Measurements from ENCODE around the gene P2RX7. TPM values are rescaled to one million over a fixed set of nuclear protein-coding genes. Genes with fewer than 3 reads are reported as not detected.

Gene P2RX7
- total and polyA plus RNA-seq, 9 donors: 4.7 to 10.8 (median 6.9) TPM

DNA sequence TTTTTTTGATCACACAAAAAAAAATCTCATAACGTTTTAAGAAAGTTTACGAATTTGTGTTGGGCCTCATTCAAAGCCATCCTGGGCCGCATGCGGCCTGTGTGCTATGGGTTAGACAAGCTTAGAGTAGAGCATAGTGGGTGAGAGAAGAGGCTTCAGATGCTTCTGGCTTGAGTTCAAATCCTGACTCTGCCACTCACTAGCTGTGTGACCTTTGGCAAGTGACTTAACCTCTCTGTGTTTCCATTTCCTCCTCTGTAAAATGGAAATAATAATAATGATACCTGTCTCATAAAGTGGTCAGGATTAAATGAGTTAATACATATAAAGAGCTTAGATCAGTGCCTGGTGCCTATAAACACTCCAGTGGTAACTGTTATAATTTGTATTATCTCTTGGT, 83.4 kb downstream of the P2RX7 start:
- intact Hi-C loops (cut with DNase I): no loop called here
- Histone ChIP-seq H3K36me3 (no peaks in the 10 kb centered on the region), H3K4me1 (ENCODE audit: insufficient read depth) (peaks cover 5% of the 10 kb centered on the region), H3K9me3 (no peaks in the 10 kb centered on the region), H3K4me3 (no peak overlapping the region), H3K27ac (no peak overlapping the region), H3K27me3 (no peaks in the 10 kb centered on the region)
- 81 to 91% (median 86%) methylated on average over 4 of the region's 4 CpGs for WGBS, 3 donors
- TF ChIP-seq, protein P1, sequence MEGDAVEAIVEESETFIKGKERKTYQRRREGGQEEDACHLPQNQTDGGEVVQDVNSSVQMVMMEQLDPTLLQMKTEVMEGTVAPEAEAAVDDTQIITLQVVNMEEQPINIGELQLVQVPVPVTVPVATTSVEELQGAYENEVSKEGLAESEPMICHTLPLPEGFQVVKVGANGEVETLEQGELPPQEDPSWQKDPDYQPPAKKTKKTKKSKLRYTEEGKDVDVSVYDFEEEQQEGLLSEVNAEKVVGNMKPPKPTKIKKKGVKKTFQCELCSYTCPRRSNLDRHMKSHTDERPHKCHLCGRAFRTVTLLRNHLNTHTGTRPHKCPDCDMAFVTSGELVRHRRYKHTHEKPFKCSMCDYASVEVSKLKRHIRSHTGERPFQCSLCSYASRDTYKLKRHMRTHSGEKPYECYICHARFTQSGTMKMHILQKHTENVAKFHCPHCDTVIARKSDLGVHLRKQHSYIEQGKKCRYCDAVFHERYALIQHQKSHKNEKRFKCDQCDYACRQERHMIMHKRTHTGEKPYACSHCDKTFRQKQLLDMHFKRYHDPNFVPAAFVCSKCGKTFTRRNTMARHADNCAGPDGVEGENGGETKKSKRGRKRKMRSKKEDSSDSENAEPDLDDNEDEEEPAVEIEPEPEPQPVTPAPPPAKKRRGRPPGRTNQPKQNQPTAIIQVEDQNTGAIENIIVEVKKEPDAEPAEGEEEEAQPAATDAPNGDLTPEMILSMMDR (IDR thresholded peaks at IDR 0.05): no peak
- TF ChIP-seq EP300 (IDR thresholded peaks at IDR 0.05) (no peak), POLR2A (IDR thresholded peaks at IDR 0.05) (no peak)
- DNase-seq: no peak

DNA sequence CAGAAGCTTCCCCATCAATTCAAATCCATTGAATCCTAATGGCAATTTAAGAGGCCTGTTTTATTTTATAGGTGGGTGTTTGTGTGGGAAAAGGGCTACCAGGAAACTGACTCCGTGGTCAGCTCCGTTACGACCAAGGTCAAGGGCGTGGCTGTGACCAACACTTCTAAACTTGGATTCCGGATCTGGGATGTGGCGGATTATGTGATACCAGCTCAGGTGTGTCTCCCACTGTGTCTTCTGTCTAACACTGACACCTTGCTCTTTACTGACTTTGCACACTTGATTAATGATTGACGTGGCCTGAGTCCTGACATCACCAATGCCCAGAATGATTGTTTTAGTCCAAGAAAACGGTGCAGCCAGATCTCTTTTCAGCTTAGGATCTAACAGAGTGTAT, 84.4 kb downstream of the P2RX7 start:
- Histone ChIP-seq H3K27me3 (no peaks in the 10 kb centered on the region), H3K4me3 (no peak overlapping the region), H3K4me1 (ENCODE audit: insufficient read depth) (peaks cover 3% of the 10 kb centered on the region), H3K27ac (no peak overlapping the region), H3K9me3 (no peaks in the 10 kb centered on the region), H3K36me3 (no peaks in the 10 kb centered on the region)
- no peak for DNase-seq
- WGBS, 3 donors: 71 to 74% (median 73%) methylated on average over 8 of the region's 8 CpGs
- intact Hi-C loops (cut with DNase I): no loop called here
- TF ChIP-seq POLR2A (IDR thresholded peaks at IDR 0.05) (no peak), EP300 (IDR thresholded peaks at IDR 0.05) (no peak)
- TF ChIP-seq, protein P1 (IDR thresholded peaks at IDR 0.05): no peak

DNA sequence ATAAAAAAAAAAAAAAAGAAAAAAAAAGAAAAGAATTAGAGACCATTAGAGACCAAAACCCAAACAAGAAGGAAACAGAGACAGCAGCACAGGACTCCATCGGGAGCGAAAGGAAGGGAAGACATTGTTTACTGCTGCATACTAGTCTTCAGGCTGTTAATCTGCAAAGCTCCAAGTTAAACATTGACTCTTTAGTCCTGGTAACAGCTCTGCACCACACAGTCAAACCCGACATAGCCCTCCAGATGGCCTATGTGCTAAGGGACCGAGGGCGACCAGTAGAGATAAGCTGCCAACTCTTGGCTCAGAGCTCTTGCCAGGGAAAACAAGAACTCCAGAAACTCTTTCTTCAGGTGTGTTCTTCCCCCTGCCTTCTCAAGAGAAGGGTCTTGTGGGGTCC, 85.1 kb downstream of the P2RX7 start:
- 88 to 95% (median 90%) methylated on average over 5 of the region's 5 CpGs for WGBS, 3 donors
- no peak overlapping the region for H3K27ac ChIP-seq
- TF ChIP-seq, protein P1 (IDR thresholded peaks at IDR 0.05): no peak
- TF ChIP-seq POLR2A (IDR thresholded peaks at IDR 0.05): no peak
- TF ChIP-seq EP300 (IDR thresholded peaks at IDR 0.05): no peak

DNA sequence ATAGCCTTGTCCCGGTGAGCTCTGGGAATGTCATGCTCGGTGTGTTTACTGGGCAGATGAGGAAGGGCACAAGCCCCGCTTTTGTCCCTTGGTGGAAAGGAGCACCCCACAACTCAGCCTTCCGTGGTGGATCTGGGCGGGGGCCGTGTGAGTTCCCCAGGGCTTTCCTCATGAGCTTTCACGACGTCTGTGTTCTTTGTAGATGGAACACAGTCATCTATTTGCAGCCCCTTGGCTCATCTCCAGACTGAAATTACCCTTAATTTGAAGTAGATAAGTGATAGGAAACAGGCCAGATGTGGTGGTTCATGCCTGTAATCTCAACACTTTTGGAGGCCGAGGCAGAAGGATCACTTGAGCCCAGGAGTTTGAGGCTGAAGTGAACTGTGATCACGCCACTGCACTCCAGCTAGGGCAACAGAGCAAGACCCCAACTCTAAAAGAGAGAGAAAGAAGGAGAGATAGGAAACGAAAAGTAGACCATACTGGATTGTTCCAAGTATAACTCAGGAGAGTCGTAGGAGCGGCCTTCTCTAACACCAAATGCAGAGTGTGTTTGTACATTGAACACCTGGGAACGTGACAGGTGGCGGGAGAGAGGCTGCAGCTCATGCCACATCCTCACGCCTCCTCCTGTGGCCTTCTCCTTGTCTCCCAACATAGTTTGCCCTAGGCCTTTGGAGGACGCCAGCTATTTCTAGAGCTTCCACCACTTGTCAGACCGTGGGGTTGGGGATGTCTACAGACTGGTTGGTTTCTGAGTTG, 86.1 kb downstream of the P2RX7 start:
- Histone ChIP-seq H3K4me1 (ENCODE audit: insufficient read depth) (peaks cover 3% of the 10 kb centered on the region), H3K27ac (no peak overlapping the region), H3K27me3 (no peaks in the 10 kb centered on the region), H3K4me3 (no peak overlapping the region), H3K9me3 (no peaks in the 10 kb centered on the region), H3K36me3 (no peaks in the 10 kb centered on the region)
- DNase-seq: no peak
- TF ChIP-seq, protein P1 (IDR thresholded peaks at IDR 0.05): no peak
- no peak for TF ChIP-seq EP300 (IDR thresholded peaks at IDR 0.05)
- no peak for TF ChIP-seq POLR2A (IDR thresholded peaks at IDR 0.05)
- intact Hi-C loops (cut with DNase I): no loop called here
- 85 to 88% (median 86%) methylated on average over 18 of the region's 18 CpGs for WGBS, 3 donors

More for the DNA sequence above, 85.1 kb downstream of the P2RX7 start:
- H3K9me3 ChIP-seq: no peaks in the 10 kb centered on the region
- no peaks in the 10 kb centered on the region for H3K27me3 ChIP-seq
- no peak overlapping the region for H3K4me3 ChIP-seq
- peaks cover 3% of the 10 kb centered on the region for H3K4me1 ChIP-seq (ENCODE audit: insufficient read depth)
- intact Hi-C loops (cut with DNase I): no loop called here
- no peak for DNase-seq
- H3K36me3 ChIP-seq: no peaks in the 10 kb centered on the region

Data from ovary (tissue), 9 donors.